ENCODE results near the gene RABEP2.

DNA sequence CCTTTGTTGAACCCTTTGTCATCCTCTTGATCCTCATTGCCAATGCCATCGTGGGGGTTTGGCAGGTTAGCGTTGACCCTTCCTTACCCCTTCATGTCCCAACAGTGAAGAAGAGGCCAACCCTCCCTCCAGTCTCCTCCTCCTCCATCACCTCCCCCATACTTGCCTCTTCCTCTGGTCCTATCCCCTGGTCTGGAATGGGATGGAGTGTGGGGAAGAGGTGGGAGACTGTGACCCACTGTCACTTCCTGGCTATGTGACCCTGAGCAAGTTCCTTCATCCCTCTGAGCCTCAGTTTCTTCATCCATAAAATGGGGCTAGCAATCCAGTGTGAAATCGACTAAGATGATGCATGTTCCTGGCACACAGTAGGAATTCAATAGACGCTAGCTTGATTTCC, 44.1 kb downstream of the RABEP2 start:
- TF ChIP-seq, protein P1, sequence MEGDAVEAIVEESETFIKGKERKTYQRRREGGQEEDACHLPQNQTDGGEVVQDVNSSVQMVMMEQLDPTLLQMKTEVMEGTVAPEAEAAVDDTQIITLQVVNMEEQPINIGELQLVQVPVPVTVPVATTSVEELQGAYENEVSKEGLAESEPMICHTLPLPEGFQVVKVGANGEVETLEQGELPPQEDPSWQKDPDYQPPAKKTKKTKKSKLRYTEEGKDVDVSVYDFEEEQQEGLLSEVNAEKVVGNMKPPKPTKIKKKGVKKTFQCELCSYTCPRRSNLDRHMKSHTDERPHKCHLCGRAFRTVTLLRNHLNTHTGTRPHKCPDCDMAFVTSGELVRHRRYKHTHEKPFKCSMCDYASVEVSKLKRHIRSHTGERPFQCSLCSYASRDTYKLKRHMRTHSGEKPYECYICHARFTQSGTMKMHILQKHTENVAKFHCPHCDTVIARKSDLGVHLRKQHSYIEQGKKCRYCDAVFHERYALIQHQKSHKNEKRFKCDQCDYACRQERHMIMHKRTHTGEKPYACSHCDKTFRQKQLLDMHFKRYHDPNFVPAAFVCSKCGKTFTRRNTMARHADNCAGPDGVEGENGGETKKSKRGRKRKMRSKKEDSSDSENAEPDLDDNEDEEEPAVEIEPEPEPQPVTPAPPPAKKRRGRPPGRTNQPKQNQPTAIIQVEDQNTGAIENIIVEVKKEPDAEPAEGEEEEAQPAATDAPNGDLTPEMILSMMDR (conservative IDR thresholded peaks at IDR 0.05; ENCODE audit: low read depth in 2 of 2), result no peak
- TF ChIP-seq EZH2 (IDR thresholded peaks at IDR 0.05; ENCODE audit: low read depth, unreplicated experiment), result no peak
- TF ChIP-seq POLR2AphosphoS5 (IDR thresholded peaks at IDR 0.05; ENCODE audit: low read depth), result no peak
- TF ChIP-seq EZH2phosphoT487 (IDR thresholded peaks at IDR 0.05; ENCODE audit: unreplicated experiment), result no peak
